CD4-positive, alpha-beta T cell treated with Interleukin-17A for 4 hours (primary cell): ENCODE data around the gene XPO5.

Source experiments
- DNase-seq: peaks from one replicate; pipeline ENCODE4 v3.0.0-alpha.2; 2020; ENCODE audit warnings: mixed read lengths

The XPO5 gene

DNA sequence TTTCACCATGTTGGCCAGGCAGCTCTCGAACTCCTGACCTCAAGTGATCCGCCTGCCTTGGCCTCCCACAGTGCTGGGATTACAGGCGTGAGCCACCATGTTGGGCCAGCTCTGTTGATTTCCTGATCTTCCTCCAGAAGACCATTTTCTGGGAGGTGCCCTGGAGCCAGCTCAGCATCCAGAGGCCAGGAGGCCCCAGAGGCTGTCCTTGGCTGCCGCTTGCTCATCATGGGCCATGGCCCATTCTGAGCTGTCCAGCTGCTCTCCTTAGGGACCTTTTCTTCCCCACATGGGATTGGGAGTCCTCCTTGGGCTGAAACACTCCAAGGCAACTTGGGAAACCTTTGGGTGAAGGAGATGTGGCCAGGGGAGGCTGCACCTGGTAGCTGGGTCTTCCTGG is 81.1 kb downstream of the XPO5 start:
- DNase-seq: no peak

DNA sequence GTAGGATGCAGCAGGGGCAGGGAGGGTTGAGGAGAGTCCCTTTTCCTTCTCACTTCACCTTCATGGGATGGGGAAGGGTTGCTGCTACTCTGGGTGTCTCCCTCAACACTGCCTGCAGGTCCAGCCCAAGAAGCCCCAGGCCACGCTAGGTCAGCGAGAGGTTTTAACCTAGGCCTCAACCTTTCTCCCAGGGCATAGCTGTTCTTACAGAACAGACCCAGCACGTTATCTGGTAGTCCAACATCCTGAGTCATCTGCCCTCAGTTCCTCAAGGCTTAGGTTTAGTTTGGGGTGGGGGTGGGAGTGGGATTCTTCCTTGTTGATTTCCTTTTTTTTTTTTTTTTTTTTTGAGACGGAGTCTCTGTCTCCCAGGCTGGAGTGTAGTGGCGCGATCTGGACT is 81.5 kb downstream of the XPO5 start:
- DNase-seq: no peak

DNA sequence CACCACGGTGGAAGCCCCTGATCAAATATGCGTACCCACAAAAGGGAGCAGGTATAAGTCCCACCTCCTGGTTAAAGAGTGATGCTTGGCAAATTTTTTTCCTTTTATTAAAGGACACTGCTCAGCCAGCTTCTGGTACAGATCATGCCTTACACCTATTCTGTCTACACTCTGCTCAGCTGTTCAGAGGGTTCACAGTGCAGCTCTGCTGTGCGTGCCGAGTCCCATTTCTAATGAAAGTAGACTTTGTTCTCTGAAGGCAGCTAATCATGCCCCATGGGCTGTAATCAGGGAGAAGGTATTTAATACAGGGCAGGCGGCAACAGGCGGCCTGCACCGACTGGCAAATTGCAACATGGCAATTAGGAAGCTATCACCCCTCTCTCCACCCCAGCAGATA is 82.0 kb downstream of the XPO5 start:
- DNase-seq: no peak

DNA sequence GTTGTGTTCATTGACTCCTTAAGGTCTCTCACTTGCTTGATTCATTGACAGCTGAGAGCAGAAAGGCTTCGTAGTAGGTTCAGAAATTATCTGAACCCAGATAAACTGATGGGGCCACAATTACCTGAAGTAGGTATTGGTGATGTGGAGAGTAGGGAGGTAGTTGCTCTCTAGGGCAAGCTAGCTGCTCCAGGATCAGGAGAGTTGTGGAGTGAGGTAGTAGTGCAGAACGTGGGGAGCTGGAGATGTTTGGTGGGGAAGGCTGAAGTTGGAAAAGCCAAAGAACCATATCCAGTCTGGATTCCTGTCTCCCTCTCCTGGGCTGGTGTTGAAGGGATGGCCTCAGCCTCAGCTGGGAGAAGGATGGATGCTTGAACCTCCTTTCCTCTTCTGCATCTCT is 82.6 kb downstream of the XPO5 start:
- DNase-seq: no peak

DNA sequence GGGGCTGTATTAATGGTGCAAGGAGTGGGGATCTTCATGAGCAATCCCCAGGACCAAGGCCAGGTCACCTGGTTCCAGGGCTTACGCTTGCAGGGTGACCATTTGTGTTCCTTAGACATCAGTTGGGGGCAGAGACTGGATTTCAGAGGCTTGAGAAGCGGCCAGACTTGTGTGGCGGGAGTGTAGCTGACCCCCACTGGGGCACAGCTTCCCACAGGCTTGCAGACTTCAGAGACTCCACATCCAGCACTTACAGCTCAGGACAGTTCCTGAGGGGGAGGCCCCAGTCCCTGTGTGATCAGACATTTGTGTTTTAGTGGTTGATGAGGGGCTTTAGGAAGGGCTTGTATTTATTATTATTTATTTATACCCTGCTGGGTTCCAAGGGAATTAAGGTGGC is 83.2 kb downstream of the XPO5 start:
- DNase-seq: no peak

DNA sequence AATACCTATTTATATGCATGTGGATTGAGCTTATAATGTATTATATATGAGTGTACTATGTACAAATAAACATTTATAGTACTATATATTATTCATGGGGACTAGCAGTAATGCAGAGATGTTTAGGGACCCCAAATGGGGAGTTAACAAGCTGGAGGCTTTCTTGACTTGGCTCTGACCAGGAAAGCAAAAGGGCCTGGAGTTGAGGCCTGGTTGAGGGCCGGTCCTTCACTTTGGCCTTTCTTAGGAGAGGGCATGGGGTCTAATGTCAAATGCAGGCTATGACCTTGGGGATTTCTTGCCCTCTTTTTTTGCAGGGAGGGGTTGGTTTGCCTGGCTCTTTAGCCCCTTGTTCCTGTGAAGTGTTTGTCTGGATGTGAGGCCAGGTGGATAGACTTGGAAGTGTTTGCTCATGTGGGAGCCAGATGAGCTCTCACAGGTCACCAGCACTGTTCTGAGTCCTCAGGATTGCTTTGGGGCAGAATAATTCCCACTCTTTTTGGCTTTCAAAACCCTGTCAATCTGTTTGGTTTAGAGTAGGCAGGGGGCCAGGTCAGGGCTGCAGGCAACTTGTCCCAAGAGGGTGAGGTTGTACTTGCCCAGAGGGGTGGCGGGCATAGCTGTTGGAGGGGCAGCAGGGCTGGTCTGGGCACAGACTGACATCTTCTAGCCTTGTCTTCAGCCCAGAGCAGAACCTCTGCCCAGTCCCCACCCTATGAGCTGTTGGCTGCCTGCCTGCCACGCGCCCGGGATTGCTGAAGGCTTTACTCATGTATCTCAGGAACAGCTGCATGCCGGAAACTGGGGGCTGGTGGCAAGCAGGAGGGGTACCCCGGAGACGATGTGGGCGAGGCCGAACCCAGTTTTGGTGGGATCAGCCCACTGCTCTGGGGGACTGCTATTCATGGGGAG is 83.8 kb downstream of the XPO5 start:
- no peak for DNase-seq

DNA sequence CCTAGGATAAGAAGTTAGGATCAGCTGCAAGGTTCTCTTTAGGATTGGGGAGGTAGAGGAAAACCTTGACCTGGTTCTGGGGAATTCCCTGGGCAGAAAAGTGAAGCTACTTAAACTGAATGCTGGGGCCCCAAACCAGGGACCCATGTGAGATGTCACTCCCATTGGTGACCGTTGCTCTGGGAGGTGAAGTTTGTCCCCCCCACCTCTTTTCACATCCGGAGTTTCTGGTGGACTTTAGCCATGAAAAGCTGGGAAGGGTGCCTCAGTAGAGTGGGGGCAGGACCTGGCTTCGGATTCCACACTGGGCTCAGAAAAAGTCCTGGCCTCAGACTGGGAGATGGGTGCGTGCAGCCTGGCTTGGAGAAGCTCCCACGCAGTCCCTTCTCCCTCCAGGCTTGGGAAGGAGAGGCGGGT is 85.3 kb downstream of the XPO5 start:
- no peak for DNase-seq

DNA sequence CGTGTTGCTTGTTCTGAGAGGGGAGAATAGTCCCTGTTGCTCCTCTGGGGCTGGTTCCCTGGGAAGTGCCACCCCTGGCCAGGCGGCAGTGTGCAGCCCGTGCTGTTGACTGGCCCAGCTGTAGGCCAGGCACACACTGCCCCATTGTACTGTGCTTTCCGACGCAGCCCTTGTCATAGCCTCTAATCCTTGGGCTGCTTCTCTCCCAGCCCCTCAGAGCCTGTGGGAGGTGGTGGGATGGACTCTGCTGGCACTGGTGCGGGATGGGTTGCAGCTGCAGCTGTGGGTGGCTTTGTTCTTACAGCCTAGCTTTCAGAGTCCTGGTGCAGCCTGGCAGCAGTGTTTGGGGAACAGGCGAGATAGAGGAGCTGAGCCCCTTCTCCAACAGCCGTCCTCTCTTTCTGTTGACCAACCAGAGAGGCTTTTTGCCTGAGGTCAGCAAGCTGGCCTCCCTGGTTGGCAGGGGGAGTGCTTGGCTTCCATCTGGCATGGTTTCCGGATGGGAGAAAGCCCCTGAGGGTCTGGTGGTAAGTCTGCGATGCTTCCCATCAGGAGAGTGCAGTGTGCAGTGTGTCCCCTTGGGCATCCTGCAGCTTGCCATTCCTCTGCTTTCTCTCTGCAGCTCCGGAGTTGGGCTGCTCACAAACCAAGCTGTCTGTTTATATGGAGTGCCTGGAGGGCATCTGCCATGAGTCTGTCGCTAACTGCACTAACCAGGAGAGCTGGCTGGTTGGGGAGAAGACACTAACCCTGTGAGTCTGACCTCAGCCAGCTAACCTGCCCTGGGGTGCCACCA is 86.4 kb downstream of the XPO5 start:
- DNase-seq: no peak

DNA sequence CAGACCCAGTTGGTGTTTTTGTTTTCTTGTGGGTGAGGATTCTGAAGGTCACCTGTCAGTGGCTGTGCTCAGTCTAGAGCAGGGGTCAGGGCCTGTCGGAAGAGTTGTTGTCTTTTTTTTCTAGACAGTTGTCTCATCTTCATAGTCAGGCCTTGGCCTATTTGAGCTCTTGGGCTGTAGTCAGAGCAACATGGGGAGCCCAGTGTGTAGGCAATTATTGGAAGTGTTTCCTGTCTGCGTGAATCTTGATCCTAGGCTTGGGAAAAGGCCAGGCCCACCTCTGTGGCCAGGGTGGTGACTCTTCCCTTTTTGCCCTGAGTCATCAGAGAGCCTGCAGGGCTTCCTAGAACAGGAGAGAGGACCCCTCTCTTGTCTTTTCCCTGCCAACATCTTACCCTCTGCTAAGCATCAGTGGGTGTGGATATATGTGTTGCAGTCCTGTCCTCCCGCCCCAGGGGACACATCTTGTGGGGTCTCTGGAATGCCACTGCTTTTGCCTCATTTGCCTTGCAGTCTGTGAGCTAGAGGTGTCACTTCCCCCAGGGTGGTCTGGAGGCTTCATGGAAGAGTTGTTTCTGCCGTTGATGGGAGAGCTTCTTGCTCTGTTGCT is 87.1 kb downstream of the XPO5 start:
- no peak for DNase-seq

DNA sequence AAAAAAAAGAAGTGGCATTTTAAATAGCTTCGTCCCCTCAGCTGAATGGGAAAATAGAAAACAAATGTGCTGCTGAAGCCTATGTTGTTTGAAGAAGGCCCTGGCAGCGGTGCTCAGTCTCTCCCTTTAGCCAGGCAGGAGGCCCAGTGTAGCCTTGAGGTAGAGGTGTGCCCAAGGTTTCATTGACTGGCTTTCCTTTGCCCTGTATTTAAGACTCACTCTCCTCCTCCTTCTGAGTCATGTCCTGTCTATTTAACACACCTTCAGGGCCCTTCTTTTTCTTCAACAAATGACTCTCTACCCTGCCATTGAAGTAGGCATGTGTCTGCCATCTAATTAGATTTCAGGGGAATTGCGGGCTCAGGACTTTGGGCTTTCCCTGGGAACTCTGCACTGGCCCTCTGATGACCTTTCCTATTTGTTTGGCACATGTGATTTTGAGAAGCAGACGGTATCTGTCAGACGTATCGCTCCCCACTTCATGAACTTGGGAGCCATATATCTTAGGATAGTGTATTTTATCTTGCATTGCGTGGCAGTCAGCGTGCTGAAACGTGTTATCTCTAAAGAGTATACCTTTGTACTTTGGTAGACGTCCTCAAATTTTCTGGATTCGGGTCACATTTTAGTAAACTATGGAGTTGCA is 94.1 kb downstream of the XPO5 start:
- DNase-seq: no peak

DNA sequence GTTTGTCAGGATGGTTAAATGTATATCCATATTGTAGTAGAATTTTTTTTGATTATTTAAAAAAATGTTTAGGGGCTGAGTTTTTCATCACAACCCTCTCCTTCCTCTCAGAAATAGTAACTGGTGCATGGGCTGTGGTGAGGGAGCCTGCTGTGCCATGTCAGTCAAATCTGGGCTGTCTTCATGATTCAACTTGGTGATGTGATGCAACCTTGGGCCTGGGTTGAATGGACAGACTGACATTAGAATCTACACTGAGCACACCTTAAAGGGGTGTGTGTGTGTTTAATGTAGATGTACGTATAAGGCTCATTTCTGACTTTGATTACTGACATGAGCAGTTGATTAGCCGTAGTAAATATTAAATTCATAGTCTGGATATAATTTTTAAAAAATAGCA is 94.8 kb downstream of the XPO5 start:
- DNase-seq: no peak

DNA sequence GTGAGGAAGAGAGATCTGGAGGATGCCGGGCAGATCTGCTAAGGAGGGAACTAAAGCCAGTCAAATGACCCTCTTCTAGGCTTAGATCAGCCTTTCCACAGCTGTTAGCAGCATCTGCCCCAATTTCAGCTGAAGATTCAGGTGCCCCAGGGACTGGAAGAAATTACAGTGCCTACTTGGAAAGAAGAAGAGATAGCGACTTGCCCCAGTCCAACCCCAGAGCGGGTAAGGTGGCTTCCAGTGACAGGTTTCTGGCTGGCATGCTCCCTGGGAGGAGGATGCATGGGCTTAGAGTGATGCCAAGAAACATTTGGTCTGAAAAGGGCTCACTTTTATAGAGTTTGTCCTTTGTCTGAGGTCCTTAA is 97.8 kb downstream of the XPO5 start:
- DNase-seq: no peak

DNA sequence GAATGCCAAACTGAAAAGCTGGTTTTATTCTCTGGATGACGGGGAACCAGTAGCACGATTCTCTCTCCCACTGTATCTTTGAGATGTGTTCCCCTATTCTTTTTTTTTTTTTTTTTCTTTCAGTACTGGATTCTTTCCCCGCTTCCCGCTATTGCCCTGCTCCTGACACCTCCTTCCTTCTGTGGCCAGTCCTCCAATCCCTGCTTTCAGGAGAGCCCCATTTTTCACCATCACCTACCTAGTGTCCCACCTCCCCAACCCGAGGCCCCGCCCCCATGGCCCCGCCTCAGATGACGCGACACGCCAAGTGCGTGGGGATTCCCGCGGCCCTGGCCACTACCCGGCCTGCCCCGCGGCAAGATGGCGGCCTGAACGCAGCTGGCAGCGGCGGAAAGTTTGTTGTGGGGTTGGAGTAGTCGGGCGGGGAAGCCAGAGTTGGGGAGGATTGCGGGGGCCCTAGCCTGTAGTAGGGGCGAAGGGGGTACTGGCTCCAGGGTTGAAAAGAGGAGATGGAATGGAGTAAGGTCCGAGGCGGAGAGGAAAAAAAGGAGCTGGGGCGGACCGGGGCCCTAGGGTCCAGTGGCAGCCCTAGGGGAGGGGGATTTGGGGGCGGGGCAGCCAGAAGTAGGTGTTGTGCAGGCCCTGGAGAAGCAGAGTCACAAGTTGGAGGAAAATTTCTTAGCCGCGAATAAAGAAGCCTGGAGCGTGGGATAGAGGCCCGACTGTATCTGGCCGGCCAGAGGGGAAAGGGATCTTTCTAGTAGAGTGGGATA is 98.4 kb downstream of the XPO5 start, which contains the start of gene TJAP1:
Gene TJAP1 (plus strand): TSS at position 336 of the 773 bp plus-strand sequence. CDS start 21,432 bp downstream, outside the sequence.
- peak; percentile 99 for DNase-seq

DNA sequence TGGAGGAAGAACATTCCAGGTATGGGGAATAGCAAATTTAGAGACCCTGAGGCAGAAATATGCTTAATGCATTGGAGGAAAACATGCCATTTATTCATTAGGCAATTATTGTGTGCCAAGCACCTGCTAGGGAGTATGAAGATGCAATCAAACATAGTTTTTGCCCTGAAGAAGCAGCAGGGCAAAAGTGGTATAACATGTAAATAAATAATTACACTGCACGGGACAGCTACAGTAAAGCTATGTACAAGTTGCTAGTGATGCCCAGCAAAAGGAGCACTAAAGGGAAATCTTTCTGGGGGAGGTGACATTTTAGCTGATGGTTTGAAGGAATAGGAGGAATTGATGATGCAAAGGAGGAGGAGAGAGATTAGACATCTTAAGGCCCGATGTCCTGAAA is 99.1 kb downstream of the XPO5 start:
- no peak for DNase-seq

DNA sequence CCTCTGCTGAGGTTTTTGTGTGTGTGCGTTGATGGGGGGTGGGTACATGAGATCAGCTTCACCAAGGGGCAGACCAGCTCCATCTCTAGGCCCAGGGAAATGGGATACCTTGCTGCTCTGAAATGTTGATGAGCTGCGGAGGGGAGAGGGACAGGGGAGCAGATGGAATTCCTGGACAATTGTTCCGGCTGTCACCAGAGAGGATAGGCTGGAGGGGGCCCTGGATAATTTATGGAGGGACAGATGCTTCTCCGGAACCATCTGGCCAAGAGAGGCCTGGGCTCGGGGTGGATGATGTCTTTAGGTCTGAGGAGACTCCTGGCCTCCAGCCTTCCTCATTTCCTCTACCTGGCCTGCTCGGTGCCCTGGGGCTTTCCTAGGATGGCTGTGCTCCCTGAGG is 100.3 kb downstream of the XPO5 start:
- no peak for DNase-seq

DNA sequence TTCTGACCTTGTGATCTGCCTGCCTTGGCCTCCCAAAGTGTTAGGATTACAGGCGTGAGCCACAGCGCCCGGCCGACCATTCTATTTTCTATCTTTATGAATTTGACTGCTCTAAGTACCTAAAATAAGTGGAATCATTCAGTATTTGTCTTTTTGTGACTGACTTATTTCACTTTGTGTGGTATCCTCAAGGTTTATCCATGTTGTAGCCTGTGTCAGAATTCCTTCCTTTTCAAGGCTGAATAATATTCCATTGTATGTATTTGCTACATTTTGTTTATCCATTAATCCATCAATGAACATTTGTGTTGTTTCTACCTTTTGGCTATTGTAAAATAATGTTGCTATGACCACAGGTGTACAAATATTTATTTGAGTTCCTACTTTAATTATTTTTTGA is 103.3 kb downstream of the XPO5 start:
- DNase-seq: no peak
